Neural cell (in vitro differentiated cells): Measurements from ENCODE around the gene FGF14. TPM values are rescaled to one million over a fixed set of nuclear protein-coding genes. Genes with fewer than 3 reads are reported as not detected.

Source experiments
- H2AFZ ChIP-seq: fragments of 200-600, 300-800 bp; sonication (generic), shearing (Covaris generic); 2 replicates; pipeline ENCODE4 v1.6.0; 2014; ENCODE audit warnings: low read depth, mild to moderate bottlenecking, antibody characterized with exemption, low read length, moderate library complexity
- H3F3A ChIP-seq: fragments of 200-600 bp; shearing (Covaris generic); 2 replicates; pipeline ENCODE4 v1.6.1; 2016; ENCODE audit warnings: mild to moderate bottlenecking, moderate library complexity, mixed read lengths, antibody characterized with exemption, low read length; ENCODE audit not compliant: insufficient read depth, poor library complexity, severe bottlenecking
- H3K27ac ChIP-seq: fragments of 200-600, 300-800 bp; sonication (generic), shearing (Covaris generic); 2 replicates; pipeline ENCODE4 v1.5.1; 2014; ENCODE audit warnings: mild to moderate bottlenecking, low read length, moderate library complexity
- H3K27me3 ChIP-seq: fragments of 300-800, 200-600 bp; sonication (generic), shearing (Covaris generic); 2 replicates; pipeline ENCODE4 v1.6.0; 2014; ENCODE audit warnings: mild to moderate bottlenecking, low read depth, low read length, moderate library complexity; ENCODE audit not compliant: insufficient read depth
- H3K36me3 ChIP-seq: fragments of 300-800, 200-600 bp; sonication (generic), shearing (Covaris generic); 2 replicates; pipeline ENCODE4 v1.5.1; 2014; ENCODE audit warnings: mild to moderate bottlenecking, antibody characterized with exemption, low read length, moderate library complexity; ENCODE audit not compliant: insufficient read depth
- H3K4me2 ChIP-seq: fragments of 300-800, 200-600 bp; sonication (generic), shearing (Covaris generic); 2 replicates; pipeline ENCODE4 v1.6.0; 2014; ENCODE audit warnings: mild to moderate bottlenecking, low read length
- H3K4me3 ChIP-seq: fragments of 300-800, 200-600 bp; sonication (generic), shearing (Covaris generic); 2 replicates; pipeline ENCODE4 v1.5.1; 2014; ENCODE audit warnings: mild to moderate bottlenecking, low read length, moderate library complexity
- H3K79me2 ChIP-seq: fragments of 200-600 bp; shearing (Covaris generic); replicated peaks from 2 replicates; pipeline ENCODE4 v1.6.0; 2014; ENCODE audit warnings: mild to moderate bottlenecking, low read length, moderate library complexity; ENCODE audit not compliant: insufficient read depth
- H3K9ac ChIP-seq: fragments of 300-800, 200-600 bp; sonication (generic), shearing (Covaris generic); 2 replicates; pipeline ENCODE4 v1.6.1; 2016; ENCODE audit warnings: mild to moderate bottlenecking, low read length, mixed read lengths
- H3K9me2 ChIP-seq: fragments of 200-600 bp; shearing (Covaris generic); 2 replicates; pipeline ENCODE4 v1.6.1; 2016; ENCODE audit warnings: mild to moderate bottlenecking, low read length, mixed read lengths; ENCODE audit not compliant: insufficient read depth
- H3K9me3 ChIP-seq: fragments of 200-600, 300-800 bp; sonication (generic), shearing (Covaris generic); 2 replicates; pipeline ENCODE4 v1.6.1; 2016; ENCODE audit warnings: mild to moderate bottlenecking, mixed run types, low read length, moderate library complexity, mixed read lengths
- H4K20me1 ChIP-seq: fragments of 200-600 bp; shearing (Covaris generic); 2 replicates; pipeline ENCODE4 v1.6.1; 2016; ENCODE audit warnings: mild to moderate bottlenecking, mixed run types; ENCODE audit not compliant: insufficient read depth
- CTCF ChIP-seq: fragments of 450-650 bp; IDR thresholded peaks from 2 replicates; pipeline ENCODE4 v1.5.1; 2014; ENCODE audit warnings: antibody characterized with exemption, mild to moderate bottlenecking, moderate library complexity; ENCODE audit not compliant: poor library complexity, severe bottlenecking
- EP300 ChIP-seq: fragments of 450-650 bp; conservative IDR thresholded peaks from 2 replicates; pipeline ENCODE4 v1.6.1; 2014; ENCODE audit warnings: antibody characterized with exemption, mild to moderate bottlenecking, moderate library complexity; ENCODE audit not compliant: poor library complexity, severe bottlenecking
- EZH2 ChIP-seq: fragments of 200-600, 300-800 bp; shearing (Covaris generic), sonication (generic); IDR thresholded peaks from 2 replicates; pipeline ENCODE4 v1.6.1; 2014; ENCODE audit warnings: antibody characterized with exemption, low read length, borderline replicate concordance, mild to moderate bottlenecking; ENCODE audit not compliant: insufficient read depth, poor library complexity, severe bottlenecking
- MXI1 ChIP-seq: fragments of 450-650 bp; conservative IDR thresholded peaks from 2 replicates; pipeline ENCODE4 v1.6.1; 2014; ENCODE audit warnings: antibody characterized with exemption, mild to moderate bottlenecking; ENCODE audit not compliant: poor library complexity, severe bottlenecking
- POLR2AphosphoS5 ChIP-seq: IDR thresholded peaks from 2 replicates; pipeline ENCODE4 v1.6.1; 2012
- RAD21 ChIP-seq: fragments of 450-650 bp; conservative IDR thresholded peaks from 2 replicates; pipeline ENCODE4 v1.6.1; 2014; ENCODE audit warnings: antibody characterized with exemption, mild to moderate bottlenecking, moderate library complexity
- REST ChIP-seq: IDR thresholded peaks from 2 replicates; pipeline ENCODE4 v1.6.1; 2012; ENCODE audit warnings: borderline replicate concordance
- SMC3 ChIP-seq: fragments of 450-650 bp; conservative IDR thresholded peaks from 2 replicates; pipeline ENCODE4 v1.6.1; 2014; ENCODE audit warnings: antibody characterized with exemption, mild to moderate bottlenecking, moderate library complexity; ENCODE audit not compliant: poor library complexity
- TAF1 ChIP-seq: IDR thresholded peaks from 2 replicates; pipeline ENCODE4 v1.6.1; 2012; ENCODE audit warnings: low read depth
- polyA plus RNA-seq: library from polyadenylated mRNA; depleted of rRNA; stranded (reverse); fragments of >200 nt; gene quantifications from 2 replicates; pipeline ENCODE4 v1.2.3, GENCODE V29; 2014

FGF14 gene
- polyA plus RNA-seq, 1 donor from 2014 or later, result 36.4 TPM

GRCh38 chr13:102347490-102347889 lies 54.4 kb downstream of the FGF14 start:
- Histone ChIP-seq H3K27ac (no peak overlapping the region), H4K20me1 (no peaks in the 10 kb centered on the region), H3K4me2 (no peak overlapping the region), H3K9me2 (no peaks in the 10 kb centered on the region), H3K4me3 (no peak overlapping the region), H3K9me3 (no peaks in the 10 kb centered on the region), H3K79me2 (no peaks in the 10 kb centered on the region), H3K27me3 (no peaks in the 10 kb centered on the region), H3K36me3 (no peaks in the 10 kb centered on the region), H3K9ac (no peak overlapping the region), H3F3A (no peaks in the 10 kb centered on the region), H2AFZ (no peak overlapping the region)
- TF ChIP-seq CTCF (no peak), RAD21 (no peak), REST (no peak), EP300 (no peak), MXI1 (no peak), EZH2 (no peak), TAF1 (no peak), SMC3 (no peak), POLR2AphosphoS5 (no peak)

GRCh38 chr13:102346769-102347168 lies 55.1 kb downstream of the FGF14 start:
- Histone ChIP-seq H3K27ac (no peak overlapping the region), H3K4me3 (no peak overlapping the region), H3K36me3 (no peaks in the 10 kb centered on the region), H3F3A (no peaks in the 10 kb centered on the region), H3K79me2 (no peaks in the 10 kb centered on the region), H3K9me3 (no peaks in the 10 kb centered on the region), H3K4me2 (no peak overlapping the region), H4K20me1 (no peaks in the 10 kb centered on the region), H3K9ac (no peak overlapping the region), H3K9me2 (no peaks in the 10 kb centered on the region), H3K27me3 (no peaks in the 10 kb centered on the region), H2AFZ (no peak overlapping the region)
- TF ChIP-seq EP300 (no peak), RAD21 (no peak), REST (no peak), CTCF (no peak), EZH2 (no peak), MXI1 (no peak), TAF1 (no peak), POLR2AphosphoS5 (no peak), SMC3 (no peak)
